Mesenteric fat pad (tissue), 1 donor: ENCODE results near the gene SRRM5. TPM values are rescaled to one million over a fixed set of nuclear protein-coding genes. Genes with fewer than 3 reads are reported as not detected.

ENCODE experiments used
- total RNA-seq: library from RNA; stranded (reverse); fragmentation: NEBNext Ultra II Directional; extraction: Animal tissue kit (Norgen Biotek cat#: 25700); gene quantifications from one replicate; pipeline ENCODE4 v1.2.1, GENCODE V29; 2021
- donor health status: DM: yes; HTN: yes; CAD: no.

SRRM5 gene
- total RNA-seq, 1 donor from 2014 or later = 0.22 TPM

Other genes with a start within 250 kb of the SRRM5 start
- gene TEX101, start 197.2 kb upstream of the SRRM5 start, total RNA-seq = not detected
- 3.0 TPM for gene LYPD3, start 146.5 kb upstream of the SRRM5 start, total RNA-seq
- gene PHLDB3, start 107.3 kb upstream of the SRRM5 start, total RNA-seq = 5.5 TPM
- 20.4 TPM for gene ETHE1, start 84.9 kb upstream of the SRRM5 start, total RNA-seq
- gene ZNF575, start 78.9 kb upstream of the SRRM5 start, total RNA-seq = 1.7 TPM
- 18.2 TPM for gene XRCC1, start 36.6 kb upstream of the SRRM5 start, total RNA-seq
- gene PINLYP, start 36.3 kb upstream of the SRRM5 start, total RNA-seq = 2.2 TPM
- 21.7 TPM for gene IRGQ, start 16.0 kb upstream of the SRRM5 start, total RNA-seq
- gene ZNF576, start 15.5 kb upstream of the SRRM5 start, total RNA-seq = 12.1 TPM
- 19.2 TPM for gene ZNF428, start 7.5 kb downstream of the SRRM5 start, total RNA-seq
- gene CADM4, start 27.8 kb downstream of the SRRM5 start, total RNA-seq = 1.4 TPM
- 58.0 TPM for gene PLAUR, start 58.1 kb downstream of the SRRM5 start, total RNA-seq
- not detected for gene IRGC, start 104.0 kb downstream of the SRRM5 start, total RNA-seq
- gene SMG9, start 142.9 kb downstream of the SRRM5 start, total RNA-seq = 21.1 TPM
- 3.1 TPM for gene KCNN4, start 168.9 kb downstream of the SRRM5 start, total RNA-seq
- gene LYPD5, start 190.4 kb downstream of the SRRM5 start, total RNA-seq = 2.0 TPM
- 8.2 TPM for gene ZNF283, start 215.2 kb downstream of the SRRM5 start, total RNA-seq